OCI-LY1 (cell line): ENCODE results near the gene CCDC57.

ENCODE experiments used
- H2AFZ ChIP-seq: fragments of 200-600 bp; sonication (generic), shearing (Covaris generic); 2 replicates; pipeline ENCODE4 v1.6.0; 2014; ENCODE audit warnings: antibody characterized with exemption, mild to moderate bottlenecking, low read length
- H3F3A ChIP-seq: fragments of 200-600 bp; sonication (generic), shearing (Covaris generic); 2 replicates; pipeline ENCODE4 v1.6.0; 2014; ENCODE audit warnings: mild to moderate bottlenecking, antibody characterized with exemption, low read length, moderate library complexity; ENCODE audit not compliant: insufficient read depth
- H3K27ac ChIP-seq: fragments of 200-600 bp; sonication (generic); 2 replicates; pipeline ENCODE4 v1.5.1; 2014; ENCODE audit warnings: low read length, mixed run types, mild to moderate bottlenecking, low read depth; ENCODE audit not compliant: poor library complexity, severe bottlenecking
- H3K27me3 ChIP-seq: fragments of 200-600 bp; sonication (generic); 2 replicates; pipeline ENCODE4 v1.6.0; 2014; ENCODE audit warnings: antibody characterized with exemption, mild to moderate bottlenecking, low read length, moderate library complexity; ENCODE audit not compliant: insufficient read depth
- H3K36me3 ChIP-seq: fragments of 200-600 bp; sonication (generic); 2 replicates; pipeline ENCODE4 v1.6.1; 2014; ENCODE audit warnings: mild to moderate bottlenecking, antibody characterized with exemption, low read length, moderate library complexity, mixed read lengths; ENCODE audit not compliant: insufficient read depth
- H3K4me1 ChIP-seq: fragments of 200-600 bp; sonication (generic); 2 replicates; pipeline ENCODE4 v1.5.1; 2014; ENCODE audit warnings: mild to moderate bottlenecking, low read length, moderate library complexity; ENCODE audit not compliant: insufficient read depth, severe bottlenecking
- H3K4me2 ChIP-seq: fragments of 200-600 bp; sonication (generic), shearing (Covaris generic); 2 replicates; pipeline ENCODE4 v1.6.1; 2014; ENCODE audit warnings: low read length
- H3K4me3 ChIP-seq: fragments of 200-600 bp; sonication (generic); 2 replicates; pipeline ENCODE4 v1.5.1; 2014; ENCODE audit warnings: low read length, low read depth, mild to moderate bottlenecking, mixed read lengths; ENCODE audit not compliant: poor library complexity, severe bottlenecking
- H3K79me2 ChIP-seq: fragments of 200-600 bp; shearing (Covaris generic); 2 replicates; pipeline ENCODE4 v1.6.1; 2016; ENCODE audit warnings: mixed run types, low read length, mixed read lengths; ENCODE audit not compliant: insufficient read depth
- H3K9ac ChIP-seq: fragments of 200-600 bp; sonication (generic), shearing (Covaris generic); 2 replicates; pipeline ENCODE4 v1.6.1; 2014; ENCODE audit warnings: mild to moderate bottlenecking, low read length, mixed read lengths
- H3K9me2 ChIP-seq: fragments of 200-600 bp; sonication (generic), shearing (Covaris generic); 2 replicates; pipeline ENCODE4 v1.6.1; 2014; ENCODE audit warnings: low read depth, mild to moderate bottlenecking, low read length, mixed read lengths
- H3K9me3 ChIP-seq: fragments of 200-600 bp; shearing (Covaris generic); 2 replicates; pipeline ENCODE4 v1.6.1; 2014; ENCODE audit warnings: low read length, mixed read lengths
- H4K20me1 ChIP-seq: fragments of 200-600 bp; sonication (generic), shearing (Covaris generic); 2 replicates; pipeline ENCODE4 v1.6.0; 2016; ENCODE audit warnings: mild to moderate bottlenecking, low read length; ENCODE audit not compliant: insufficient read depth
- EZH2 ChIP-seq: fragments of 200-600 bp; sonication (generic), shearing (Covaris generic); IDR thresholded peaks from 2 replicates; pipeline ENCODE4 v1.8.0; 2017; ENCODE audit warnings: borderline replicate concordance, mixed run types, mild to moderate bottlenecking, antibody characterized with exemption, low read length, moderate library complexity, mixed read lengths
- TF ChIP-seq, protein P1 (sequence below): fragments of 200-600 bp; sonication (generic), shearing (Covaris generic); IDR thresholded peaks from 2 replicates; pipeline ENCODE4 v1.5.1; 2017; ENCODE audit warnings: mild to moderate bottlenecking, antibody characterized with exemption, low read length, moderate library complexity, mixed read lengths

The CCDC57 gene

DNA sequence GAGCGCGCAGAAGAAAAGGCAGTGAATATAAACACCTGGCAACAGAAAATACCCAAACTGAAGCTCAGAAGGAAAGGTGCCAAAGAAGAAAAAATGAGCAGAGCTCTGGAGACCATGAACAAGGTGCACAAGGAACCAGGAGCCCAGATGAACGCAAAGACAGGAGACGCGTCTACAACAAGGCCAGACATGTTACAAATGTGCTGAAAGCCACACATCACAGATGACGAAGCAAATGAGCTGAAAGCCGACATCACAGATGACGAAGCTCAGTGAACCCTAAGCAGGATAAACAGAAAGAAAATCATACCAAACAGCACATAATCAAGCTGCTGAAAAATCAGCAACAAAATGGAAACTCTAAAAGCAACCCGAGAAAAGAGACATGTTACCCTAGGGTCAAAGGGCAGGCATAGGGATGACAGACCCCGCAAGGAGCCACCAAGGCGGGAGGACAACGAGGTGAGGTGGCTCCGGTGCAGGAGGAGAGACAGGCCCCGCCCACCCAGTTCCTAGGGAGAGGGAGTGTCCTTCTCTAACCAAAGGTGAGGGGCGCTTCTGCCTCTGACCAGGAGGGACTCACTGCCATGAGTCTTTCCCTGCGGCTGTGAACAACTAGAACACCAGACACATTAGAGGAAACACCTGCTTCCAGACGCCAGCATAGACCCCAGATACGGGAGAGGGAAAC, 39.1 kb downstream of the CCDC57 start:
- no peaks in the 10 kb centered on the region for H3K79me2 ChIP-seq
- no peaks in the 10 kb centered on the region for H3K9me2 ChIP-seq
- H3K36me3 ChIP-seq, result no peaks in the 10 kb centered on the region
- H4K20me1 ChIP-seq, result no peaks in the 10 kb centered on the region
- H3K27ac ChIP-seq, result no peak overlapping the region
- no peak overlapping the region for H3K9ac ChIP-seq
- no peaks in the 10 kb centered on the region for H3K9me3 ChIP-seq
- no peak overlapping the region for H3K4me3 ChIP-seq
- H3K27me3 ChIP-seq, result peaks cover 3% of the 10 kb centered on the region; the same call in 1 of the 2 replicates
- no peaks in the 10 kb centered on the region for H3F3A ChIP-seq
- no peak for TF ChIP-seq EZH2
- TF ChIP-seq, protein P1, sequence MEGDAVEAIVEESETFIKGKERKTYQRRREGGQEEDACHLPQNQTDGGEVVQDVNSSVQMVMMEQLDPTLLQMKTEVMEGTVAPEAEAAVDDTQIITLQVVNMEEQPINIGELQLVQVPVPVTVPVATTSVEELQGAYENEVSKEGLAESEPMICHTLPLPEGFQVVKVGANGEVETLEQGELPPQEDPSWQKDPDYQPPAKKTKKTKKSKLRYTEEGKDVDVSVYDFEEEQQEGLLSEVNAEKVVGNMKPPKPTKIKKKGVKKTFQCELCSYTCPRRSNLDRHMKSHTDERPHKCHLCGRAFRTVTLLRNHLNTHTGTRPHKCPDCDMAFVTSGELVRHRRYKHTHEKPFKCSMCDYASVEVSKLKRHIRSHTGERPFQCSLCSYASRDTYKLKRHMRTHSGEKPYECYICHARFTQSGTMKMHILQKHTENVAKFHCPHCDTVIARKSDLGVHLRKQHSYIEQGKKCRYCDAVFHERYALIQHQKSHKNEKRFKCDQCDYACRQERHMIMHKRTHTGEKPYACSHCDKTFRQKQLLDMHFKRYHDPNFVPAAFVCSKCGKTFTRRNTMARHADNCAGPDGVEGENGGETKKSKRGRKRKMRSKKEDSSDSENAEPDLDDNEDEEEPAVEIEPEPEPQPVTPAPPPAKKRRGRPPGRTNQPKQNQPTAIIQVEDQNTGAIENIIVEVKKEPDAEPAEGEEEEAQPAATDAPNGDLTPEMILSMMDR, result no peak
- no peak overlapping the region for H2AFZ ChIP-seq
- no peak overlapping the region for H3K4me2 ChIP-seq
- peaks cover 5% of the 10 kb centered on the region for H3K4me1 ChIP-seq

DNA sequence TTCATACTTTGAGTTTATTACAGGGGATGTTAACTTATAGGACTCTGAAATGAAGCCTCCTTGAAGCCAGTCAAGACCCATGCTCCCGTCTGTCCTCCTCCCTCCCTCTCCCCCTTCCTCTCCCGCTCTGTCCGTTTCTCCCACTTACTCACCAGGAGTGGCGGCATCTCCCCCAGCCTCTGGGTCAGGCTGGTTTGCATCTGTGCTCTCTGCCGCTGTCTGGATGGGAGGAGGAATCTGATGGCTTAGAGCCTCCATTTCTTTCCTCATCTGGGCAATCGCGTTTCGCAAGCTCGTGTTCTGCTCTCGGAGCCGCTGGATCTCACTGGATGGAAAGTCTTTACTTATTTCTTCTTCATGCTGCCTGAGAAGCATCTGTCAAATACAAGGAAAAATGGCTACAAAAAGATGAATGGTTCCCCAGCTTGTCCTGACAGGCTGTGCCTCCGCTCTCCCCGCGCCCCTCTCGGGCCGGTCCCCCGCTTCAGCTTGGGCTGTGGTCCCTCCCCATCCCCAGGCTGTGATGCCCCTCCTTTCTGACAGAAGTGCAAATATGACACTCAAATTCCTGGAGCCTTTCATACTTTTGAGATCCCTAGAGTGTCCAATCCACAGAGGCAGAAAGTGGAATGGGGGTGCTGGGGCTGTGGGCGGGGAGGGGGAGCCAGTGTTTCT, 40.0 kb downstream of the CCDC57 start:
- H3K4me1 ChIP-seq, result peaks cover 5% of the 10 kb centered on the region
- no peak overlapping the region for H3K4me2 ChIP-seq
- H4K20me1 ChIP-seq, result no peaks in the 10 kb centered on the region
- H3K4me3 ChIP-seq, result no peak overlapping the region
- H3K27me3 ChIP-seq, result peaks cover 3% of the 10 kb centered on the region; the same call in 1 of the 2 replicates
- H3F3A ChIP-seq, result no peaks in the 10 kb centered on the region
- no peak overlapping the region for H3K9ac ChIP-seq
- H3K36me3 ChIP-seq, result no peaks in the 10 kb centered on the region
- TF ChIP-seq, protein P1, result no peak
- no peak for TF ChIP-seq EZH2
- H3K79me2 ChIP-seq, result no peaks in the 10 kb centered on the region
- no peak overlapping the region for H3K27ac ChIP-seq
- no peaks in the 10 kb centered on the region for H3K9me2 ChIP-seq
- no peak overlapping the region for H2AFZ ChIP-seq
- H3K9me3 ChIP-seq, result no peaks in the 10 kb centered on the region

DNA sequence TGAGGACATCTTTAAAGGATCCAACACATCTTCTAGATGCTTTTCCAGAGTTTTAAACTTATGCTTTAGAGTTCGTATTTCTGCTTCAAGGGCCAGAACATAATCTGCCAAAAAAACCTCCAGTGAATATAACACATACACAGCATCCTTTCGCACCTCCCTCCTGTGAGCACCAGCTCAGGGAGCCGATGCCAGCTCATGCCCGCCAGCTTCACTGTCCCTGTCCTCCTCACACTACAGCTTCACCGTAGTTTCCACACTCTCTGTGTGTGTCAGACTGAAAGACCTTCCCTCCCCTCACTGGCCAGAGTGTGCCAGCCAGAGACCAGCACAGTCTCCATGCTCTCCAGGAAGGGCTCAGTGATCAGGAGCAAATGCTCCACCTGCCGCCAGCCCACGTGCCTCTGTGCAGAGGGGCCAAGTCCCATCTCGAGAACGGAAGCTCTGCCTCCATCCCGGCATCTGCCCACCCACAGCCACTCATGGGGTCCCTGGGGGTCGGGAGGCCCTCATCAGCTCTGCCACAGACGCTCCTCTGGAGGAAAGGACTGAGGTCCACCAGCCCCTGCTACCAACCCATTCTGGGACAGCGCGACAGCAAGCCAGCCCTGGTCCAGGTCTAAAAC, 40.8 kb downstream of the CCDC57 start:
- Histone ChIP-seq H3K9me2 (no peaks in the 10 kb centered on the region), H3K27me3 (peaks cover 3% of the 10 kb centered on the region; the same call in 1 of the 2 replicates), H3K9ac (no peak overlapping the region), H4K20me1 (no peaks in the 10 kb centered on the region), H3K4me3 (no peak overlapping the region), H3K4me2 (no peak overlapping the region), H3K79me2 (no peaks in the 10 kb centered on the region), H3K36me3 (no peaks in the 10 kb centered on the region; the same call in 1 of the 2 replicates), H3F3A (no peaks in the 10 kb centered on the region), H3K27ac (no peak overlapping the region), H3K4me1 (peaks cover 5% of the 10 kb centered on the region), H3K9me3 (no peaks in the 10 kb centered on the region), H2AFZ (no peak overlapping the region)
- no peak for TF ChIP-seq EZH2
- TF ChIP-seq, protein P1, result no peak
